Measurements from ENCODE around the gene FHOD1.

The FHOD1 gene

GRCh38 chr16:67283826-67284555 is 36.7 kb upstream of the FHOD1 start:
- TF ChIP-seq FOXP2 (optimal IDR thresholded peaks at IDR 0.05; ENCODE audit: borderline replicate concordance, extremely low read depth, extremely low read length, insufficient read depth) (no peak), REST (IDR thresholded peaks at IDR 0.05; ENCODE audit: insufficient read depth in 1 of 2, low read depth in 2 of 2, low read length in 2 of 2) (no peak), POLR2AphosphoS5 (IDR thresholded peaks at IDR 0.05; ENCODE audit: low read depth, low read length) (no peak), TAF1 (IDR thresholded peaks at IDR 0.05; ENCODE audit: borderline replicate concordance, insufficient read depth, low read length) (no peak), SIN3A (IDR thresholded peaks at IDR 0.05; ENCODE audit: borderline replicate concordance, insufficient read depth, low read length) (no peak)

GRCh38 chr16:67283039-67283825 is 36.0 kb upstream of the FHOD1 start:
- TF ChIP-seq FOXP2 (optimal IDR thresholded peaks at IDR 0.05; ENCODE audit: borderline replicate concordance, extremely low read depth, extremely low read length, insufficient read depth) (no peak), SIN3A (IDR thresholded peaks at IDR 0.05; ENCODE audit: borderline replicate concordance, insufficient read depth, low read length) (no peak), POLR2AphosphoS5 (IDR thresholded peaks at IDR 0.05; ENCODE audit: low read depth, low read length) (no peak), REST (IDR thresholded peaks at IDR 0.05; ENCODE audit: insufficient read depth in 1 of 2, low read depth in 2 of 2, low read length in 2 of 2) (no peak), TAF1 (IDR thresholded peaks at IDR 0.05; ENCODE audit: borderline replicate concordance, insufficient read depth, low read length) (no peak)

GRCh38 chr16:67282447-67282805 is 35.1 kb upstream of the FHOD1 start:
- TF ChIP-seq REST (IDR thresholded peaks at IDR 0.05; ENCODE audit: insufficient read depth in 1 of 2, low read depth in 2 of 2, low read length in 2 of 2) (no peak), FOXP2 (optimal IDR thresholded peaks at IDR 0.05; ENCODE audit: borderline replicate concordance, extremely low read depth, extremely low read length, insufficient read depth) (no peak)

- TF ChIP-seq SIN3A (IDR thresholded peaks at IDR 0.05; ENCODE audit: borderline replicate concordance, insufficient read depth, low read length) (no peak), FOXP2 (optimal IDR thresholded peaks at IDR 0.05; ENCODE audit: borderline replicate concordance, extremely low read depth, extremely low read length, insufficient read depth) (no peak), REST (IDR thresholded peaks at IDR 0.05; ENCODE audit: insufficient read depth in 1 of 2, low read depth in 2 of 2, low read length in 2 of 2) (no peak), TAF1 (IDR thresholded peaks at IDR 0.05; ENCODE audit: borderline replicate concordance, insufficient read depth, low read length) (no peak), POLR2AphosphoS5 (IDR thresholded peaks at IDR 0.05; ENCODE audit: low read depth, low read length) (no peak)
These were observed 34.5 kb upstream of the FHOD1 start for GRCh38 chr16:67281536-67282446.

Data from PFSK-1 (cell line).